Measurements from ENCODE around the gene TCTN3.
"Not testable (repeated sequence)": the region's sequence is repeated elsewhere in the genome, so short reads cannot be mapped to it uniquely, and the experiment has no call there.

The TCTN3 gene

DNA sequence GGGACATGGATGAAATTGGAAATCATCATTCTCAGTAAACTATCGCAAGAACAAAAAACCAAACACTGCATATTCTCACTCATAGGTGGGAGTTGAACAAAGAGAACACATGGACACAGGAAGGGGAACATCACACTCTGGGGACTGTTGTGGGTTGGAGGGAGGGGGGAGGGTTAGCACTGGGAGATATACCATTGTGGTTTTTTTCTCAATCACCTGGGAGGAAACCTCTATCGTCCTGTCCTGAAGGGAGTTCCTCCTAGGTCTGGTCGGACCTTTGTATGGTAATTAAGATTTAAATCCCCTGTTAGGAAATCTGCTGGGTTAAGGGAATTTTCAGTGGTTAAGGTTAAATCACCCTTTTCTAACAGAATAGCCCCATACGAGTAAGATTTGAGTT, 28.8 kb upstream of the TCTN3 start:
- H3K4me1 ChIP-seq (ENCODE audit: control insufficient read depth in 1 of 2, insufficient read depth in 2 of 2, low read length in 2 of 2); H3K9me3 ChIP-seq (ENCODE audit: control insufficient read depth in 1 of 2, low read length in 2 of 2); H3K4me3 ChIP-seq (ENCODE audit: low read depth in 1 of 2, low read length in 2 of 2); H3K27me3 ChIP-seq (ENCODE audit: control insufficient read depth in 1 of 2, insufficient read depth in 2 of 2, low read length in 2 of 2); H3K36me3 ChIP-seq (ENCODE audit: control insufficient read depth in 1 of 2, insufficient read depth in 2 of 2, low read length in 2 of 2); H3K27ac ChIP-seq (ENCODE audit: low read depth, low read length); H3K9ac ChIP-seq (ENCODE audit: low read depth in 1 of 2, low read length in 2 of 2): not testable (repeated sequence)

DNA sequence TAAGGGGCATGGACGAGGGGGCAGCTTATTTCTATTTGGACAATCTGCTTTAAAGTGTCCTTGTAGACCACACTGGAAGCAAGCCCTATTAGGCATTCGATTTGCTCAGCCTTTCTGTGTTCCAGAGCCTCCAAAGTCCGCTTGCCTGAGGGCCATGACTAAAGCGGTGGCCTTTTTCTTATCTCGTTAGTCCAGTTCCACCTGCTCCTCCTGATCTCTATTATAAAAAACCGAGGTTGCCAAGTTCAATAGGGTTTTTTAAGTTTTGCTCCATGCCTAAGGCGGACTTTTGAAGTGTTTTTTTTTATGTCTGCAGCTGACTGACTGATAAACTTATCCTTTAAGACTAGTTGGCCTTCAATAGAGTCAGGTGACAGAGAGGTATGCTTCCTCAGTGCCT, 27.0 kb upstream of the TCTN3 start:
- H3K4me3 ChIP-seq (ENCODE audit: low read depth in 1 of 2, low read length in 2 of 2); H3K36me3 ChIP-seq (ENCODE audit: control insufficient read depth in 1 of 2, insufficient read depth in 2 of 2, low read length in 2 of 2); H3K9ac ChIP-seq (ENCODE audit: low read depth in 1 of 2, low read length in 2 of 2); H3K27ac ChIP-seq (ENCODE audit: low read depth, low read length); H3K9me3 ChIP-seq (ENCODE audit: control insufficient read depth in 1 of 2, low read length in 2 of 2); H3K4me1 ChIP-seq (ENCODE audit: control insufficient read depth in 1 of 2, insufficient read depth in 2 of 2, low read length in 2 of 2); H3K27me3 ChIP-seq (ENCODE audit: control insufficient read depth in 1 of 2, insufficient read depth in 2 of 2, low read length in 2 of 2): not testable (repeated sequence)

DNA sequence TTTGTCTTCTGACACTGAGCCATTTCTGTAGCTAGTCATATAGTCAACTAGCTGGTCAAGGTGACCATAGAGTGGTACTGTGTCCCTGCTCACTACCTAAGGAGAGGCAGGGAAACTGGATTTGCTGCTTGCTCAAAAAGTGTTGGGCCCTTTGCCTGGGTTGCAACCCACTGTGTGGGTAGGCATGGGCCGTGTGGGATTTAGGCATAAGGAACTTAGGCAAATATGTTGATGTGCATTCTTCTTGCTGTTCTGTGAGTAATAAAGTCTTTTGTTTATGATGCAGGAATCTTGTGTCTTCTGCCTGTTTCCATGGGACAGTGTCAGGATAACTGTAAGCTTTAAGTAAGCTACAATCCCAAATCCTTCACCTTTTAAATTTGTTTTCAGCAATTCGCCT, 23.1 kb upstream of the TCTN3 start:
- Histone ChIP-seq H3K27me3 (ENCODE audit: control insufficient read depth in 1 of 2, insufficient read depth in 2 of 2, low read length in 2 of 2) (no peaks in the 10 kb centered on the region), H3K9ac (ENCODE audit: low read depth in 1 of 2, low read length in 2 of 2) (no peak overlapping the region), H3K36me3 (ENCODE audit: control insufficient read depth in 1 of 2, insufficient read depth in 2 of 2, low read length in 2 of 2) (no peaks in the 10 kb centered on the region), H3K9me3 (ENCODE audit: control insufficient read depth in 1 of 2, low read length in 2 of 2) (no peaks in the 10 kb centered on the region), H3K27ac (ENCODE audit: low read depth, low read length) (no peak overlapping the region), H3K4me3 (ENCODE audit: low read depth in 1 of 2, low read length in 2 of 2) (no peak overlapping the region), H3K4me1 (ENCODE audit: control insufficient read depth in 1 of 2, insufficient read depth in 2 of 2, low read length in 2 of 2) (no peaks in the 10 kb centered on the region)

DNA sequence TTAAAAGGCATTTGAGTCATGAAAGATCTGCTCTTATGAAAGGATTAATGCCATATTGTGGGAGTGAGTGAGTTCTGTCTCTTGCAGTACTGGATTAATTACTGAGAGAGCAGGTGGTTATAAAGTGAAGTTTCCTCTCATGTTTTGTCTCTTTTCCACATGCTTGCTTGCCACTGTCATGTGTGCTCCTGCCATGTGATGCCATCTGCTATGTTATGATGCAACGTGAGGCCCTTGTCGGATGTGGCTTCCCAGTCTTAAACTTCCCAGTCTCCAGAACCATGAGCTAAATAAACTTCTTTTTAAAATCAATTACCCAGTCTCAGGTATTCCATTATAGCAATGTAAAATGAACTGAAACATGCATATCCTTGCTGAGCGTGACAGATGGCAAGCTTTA, 22.7 kb upstream of the TCTN3 start:
- Histone ChIP-seq H3K4me1 (ENCODE audit: control insufficient read depth in 1 of 2, insufficient read depth in 2 of 2, low read length in 2 of 2) (no peaks in the 10 kb centered on the region), H3K9ac (ENCODE audit: low read depth in 1 of 2, low read length in 2 of 2) (no peak overlapping the region), H3K4me3 (ENCODE audit: low read depth in 1 of 2, low read length in 2 of 2) (no peak overlapping the region), H3K9me3 (ENCODE audit: control insufficient read depth in 1 of 2, low read length in 2 of 2) (no peaks in the 10 kb centered on the region), H3K36me3 (ENCODE audit: control insufficient read depth in 1 of 2, insufficient read depth in 2 of 2, low read length in 2 of 2) (no peaks in the 10 kb centered on the region), H3K27ac (ENCODE audit: low read depth, low read length) (no peak overlapping the region), H3K27me3 (ENCODE audit: control insufficient read depth in 1 of 2, insufficient read depth in 2 of 2, low read length in 2 of 2) (no peaks in the 10 kb centered on the region)

DNA sequence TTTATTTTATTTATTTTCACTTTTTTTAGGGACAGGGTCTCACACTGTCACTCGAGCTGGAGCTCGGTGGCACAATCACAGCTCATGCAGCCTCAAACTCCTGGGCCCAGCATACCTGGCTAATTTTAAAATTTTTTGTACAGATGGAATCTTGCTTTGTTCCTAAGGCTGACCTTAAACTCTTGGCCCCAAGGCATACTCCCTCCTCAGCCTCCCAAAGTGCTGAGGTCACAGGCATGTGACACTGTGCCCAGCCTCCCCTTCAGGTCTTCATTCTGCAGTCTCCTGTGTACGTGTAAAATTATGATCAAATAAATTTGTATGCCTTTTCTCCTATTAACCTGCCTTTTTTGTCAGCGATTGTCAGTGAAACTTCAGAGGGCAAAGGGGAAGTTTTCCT, 17.8 kb upstream of the TCTN3 start:
- H3K27me3 ChIP-seq (ENCODE audit: control insufficient read depth in 1 of 2, insufficient read depth in 2 of 2, low read length in 2 of 2) = no peaks in the 10 kb centered on the region
- H3K4me3 ChIP-seq (ENCODE audit: low read depth in 1 of 2, low read length in 2 of 2) = no peak overlapping the region
- H3K27ac ChIP-seq (ENCODE audit: low read depth, low read length) = no peak overlapping the region
- H3K9me3 ChIP-seq (ENCODE audit: control insufficient read depth in 1 of 2, low read length in 2 of 2) = no peaks in the 10 kb centered on the region
- H3K4me1 ChIP-seq (ENCODE audit: control insufficient read depth in 1 of 2, insufficient read depth in 2 of 2, low read length in 2 of 2) = no peaks in the 10 kb centered on the region
- H3K36me3 ChIP-seq (ENCODE audit: control insufficient read depth in 1 of 2, insufficient read depth in 2 of 2, low read length in 2 of 2) = no peaks in the 10 kb centered on the region
- H3K9ac ChIP-seq (ENCODE audit: low read depth in 1 of 2, low read length in 2 of 2) = no peak overlapping the region

DNA sequence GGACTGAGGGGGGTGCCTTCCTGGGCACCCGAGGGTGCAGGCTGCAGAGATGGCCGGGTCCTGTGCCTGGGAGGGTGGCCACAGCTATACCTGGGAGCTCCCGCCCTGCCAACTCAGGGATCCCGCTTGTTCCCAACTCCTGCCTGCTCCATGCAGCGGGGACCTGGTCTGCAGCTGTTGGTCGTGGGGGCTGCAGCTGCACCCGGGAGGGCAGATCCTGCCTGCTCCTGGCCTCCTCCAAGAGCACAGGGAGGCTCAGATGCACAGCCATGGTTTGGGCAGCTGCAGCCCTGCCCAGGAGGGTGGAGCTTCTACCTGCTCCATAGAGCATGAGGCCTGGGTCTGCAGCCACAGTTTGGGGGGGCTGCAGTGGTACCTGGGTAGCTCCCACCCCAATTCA, 13.3 kb upstream of the TCTN3 start:
- no peak overlapping the region for H3K27ac ChIP-seq (ENCODE audit: low read depth, low read length)
- H3K4me3 ChIP-seq (ENCODE audit: low read depth in 1 of 2, low read length in 2 of 2) = no peak overlapping the region
- H3K9ac ChIP-seq (ENCODE audit: low read depth in 1 of 2, low read length in 2 of 2) = no peak overlapping the region
- no peaks in the 10 kb centered on the region for H3K9me3 ChIP-seq (ENCODE audit: control insufficient read depth in 1 of 2, low read length in 2 of 2)
- H3K27me3 ChIP-seq (ENCODE audit: control insufficient read depth in 1 of 2, insufficient read depth in 2 of 2, low read length in 2 of 2) = no peaks in the 10 kb centered on the region
- H3K4me1 ChIP-seq (ENCODE audit: control insufficient read depth in 1 of 2, insufficient read depth in 2 of 2, low read length in 2 of 2) = no peaks in the 10 kb centered on the region
- no peaks in the 10 kb centered on the region for H3K36me3 ChIP-seq (ENCODE audit: control insufficient read depth in 1 of 2, insufficient read depth in 2 of 2, low read length in 2 of 2)

DNA sequence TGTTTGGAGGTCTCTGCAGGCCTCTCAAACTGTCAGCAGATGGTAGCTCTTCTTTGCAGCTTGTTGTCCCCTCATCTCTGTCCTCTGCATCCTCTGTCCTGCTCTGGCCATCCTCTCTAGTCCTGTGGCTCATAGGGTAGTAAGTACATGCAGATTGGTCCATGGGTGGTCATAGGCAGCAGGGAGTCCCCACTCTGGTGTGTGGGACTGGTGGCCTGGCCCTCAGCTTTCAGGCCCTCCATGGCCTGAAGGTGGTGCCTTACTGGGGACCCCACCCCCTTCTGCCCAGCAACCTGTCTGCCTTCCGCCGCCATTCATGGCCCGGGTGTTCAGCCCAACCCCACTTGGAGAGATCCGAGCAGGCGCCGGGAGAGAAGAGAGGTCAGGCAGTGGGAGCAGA, 12.8 kb upstream of the TCTN3 start:
- no peaks in the 10 kb centered on the region for H3K36me3 ChIP-seq (ENCODE audit: control insufficient read depth in 1 of 2, insufficient read depth in 2 of 2, low read length in 2 of 2)
- no peaks in the 10 kb centered on the region for H3K27me3 ChIP-seq (ENCODE audit: control insufficient read depth in 1 of 2, insufficient read depth in 2 of 2, low read length in 2 of 2)
- no peak overlapping the region for H3K27ac ChIP-seq (ENCODE audit: low read depth, low read length)
- H3K4me3 ChIP-seq (ENCODE audit: low read depth in 1 of 2, low read length in 2 of 2) = no peak overlapping the region
- no peak overlapping the region for H3K9ac ChIP-seq (ENCODE audit: low read depth in 1 of 2, low read length in 2 of 2)
- no peaks in the 10 kb centered on the region for H3K4me1 ChIP-seq (ENCODE audit: control insufficient read depth in 1 of 2, insufficient read depth in 2 of 2, low read length in 2 of 2)
- H3K9me3 ChIP-seq (ENCODE audit: control insufficient read depth in 1 of 2, low read length in 2 of 2) = no peaks in the 10 kb centered on the region

DNA sequence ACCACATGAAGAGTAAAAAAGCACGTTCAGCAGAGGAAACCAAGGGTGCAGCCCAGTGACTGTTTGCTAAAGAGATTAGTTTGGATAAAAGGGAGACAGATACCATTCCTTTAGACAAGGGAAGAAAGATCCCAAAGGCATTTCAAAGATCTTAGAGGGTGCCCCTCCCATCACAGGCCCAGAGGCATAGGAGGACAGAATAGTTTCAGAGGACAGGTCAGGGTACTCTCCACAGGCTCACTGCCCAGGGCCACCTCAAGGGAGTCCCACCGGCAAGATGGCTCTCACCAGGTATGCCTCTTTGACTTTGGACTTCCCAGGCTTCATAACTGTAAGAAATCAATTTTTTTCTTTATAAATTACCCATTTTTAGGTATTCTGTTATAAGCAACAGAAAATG, 4.7 kb upstream of the TCTN3 start:
- Histone ChIP-seq H3K4me1 (ENCODE audit: control insufficient read depth in 1 of 2, insufficient read depth in 2 of 2, low read length in 2 of 2) (no peaks in the 10 kb centered on the region), H3K9me3 (ENCODE audit: control insufficient read depth in 1 of 2, low read length in 2 of 2) (no peaks in the 10 kb centered on the region), H3K36me3 (ENCODE audit: control insufficient read depth in 1 of 2, insufficient read depth in 2 of 2, low read length in 2 of 2) (no peaks in the 10 kb centered on the region), H3K9ac (ENCODE audit: low read depth in 1 of 2, low read length in 2 of 2) (no peak overlapping the region), H3K27me3 (ENCODE audit: control insufficient read depth in 1 of 2, insufficient read depth in 2 of 2, low read length in 2 of 2) (no peaks in the 10 kb centered on the region), H3K27ac (ENCODE audit: low read depth, low read length) (no peak overlapping the region), H3K4me3 (ENCODE audit: low read depth in 1 of 2, low read length in 2 of 2) (no peak overlapping the region)

DNA sequence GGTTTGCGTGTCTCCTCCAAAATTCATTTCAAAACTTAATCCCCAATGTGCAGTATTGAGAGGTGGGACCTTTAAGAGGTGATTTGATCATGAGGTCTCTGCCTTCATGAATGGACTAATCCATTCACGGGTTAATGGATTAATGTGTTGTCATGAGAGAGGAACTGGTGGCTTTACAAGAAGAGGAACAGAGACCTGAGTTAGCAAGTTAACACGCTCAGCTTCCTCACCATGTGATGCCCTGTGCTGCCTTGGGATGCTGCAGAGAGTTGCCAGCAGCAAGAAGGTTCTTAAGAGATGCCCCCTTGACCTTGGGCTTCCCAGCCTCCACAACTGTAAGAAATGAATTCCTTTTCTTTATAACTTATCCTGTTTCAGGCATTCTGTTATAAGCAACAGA, 3.7 kb upstream of the TCTN3 start:
- H3K27me3 ChIP-seq (ENCODE audit: control insufficient read depth in 1 of 2, insufficient read depth in 2 of 2, low read length in 2 of 2) = no peaks in the 10 kb centered on the region

DNA sequence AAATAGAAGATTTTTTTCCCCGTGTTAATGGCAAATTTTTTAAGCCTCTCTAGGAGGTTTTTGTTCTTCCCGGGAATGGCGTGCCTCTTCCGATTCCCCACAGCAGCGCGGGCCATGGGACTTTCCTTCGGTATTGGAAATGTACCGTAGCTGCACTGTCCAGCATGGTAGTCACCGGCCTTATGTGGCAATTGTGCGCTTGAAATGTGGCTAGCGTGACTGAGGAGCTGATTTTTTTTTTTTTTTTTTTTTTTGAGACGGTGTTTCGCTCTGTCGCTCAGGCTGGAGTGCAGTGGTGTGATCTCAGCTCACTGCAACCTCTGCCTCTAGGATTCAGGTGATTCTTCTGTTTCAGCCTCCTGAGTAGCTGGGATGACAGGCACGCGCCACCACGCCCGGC, 938 bp upstream of the TCTN3 start:
- no peak overlapping the region for H3K4me3 ChIP-seq (ENCODE audit: low read depth in 1 of 2, low read length in 2 of 2)
- no peaks in the 10 kb centered on the region for H3K9me3 ChIP-seq (ENCODE audit: control insufficient read depth in 1 of 2, low read length in 2 of 2)
- peaks cover 0 to 13% of the 10 kb centered on the region in 2 donors for H3K36me3 ChIP-seq (ENCODE audit: control insufficient read depth in 1 of 2, insufficient read depth in 2 of 2, low read length in 2 of 2)
- H3K27me3 ChIP-seq (ENCODE audit: control insufficient read depth in 1 of 2, insufficient read depth in 2 of 2, low read length in 2 of 2) = no peaks in the 10 kb centered on the region
- H3K9ac ChIP-seq (ENCODE audit: low read depth in 1 of 2, low read length in 2 of 2) = no peak overlapping the region
- no peak overlapping the region for H3K27ac ChIP-seq (ENCODE audit: low read depth, low read length)
- H3K4me1 ChIP-seq (ENCODE audit: control insufficient read depth in 1 of 2, insufficient read depth in 2 of 2, low read length in 2 of 2) = peaks cover 18 to 20% of the 10 kb centered on the region in 2 donors

More for the DNA sequence above, 3.7 kb upstream of the TCTN3 start:
- Histone ChIP-seq H3K27ac (ENCODE audit: low read depth, low read length) (no peak overlapping the region), H3K4me1 (ENCODE audit: control insufficient read depth in 1 of 2, insufficient read depth in 2 of 2, low read length in 2 of 2) (peaks cover 8 to 9% of the 10 kb centered on the region in 2 donors), H3K9me3 (ENCODE audit: control insufficient read depth in 1 of 2, low read length in 2 of 2) (no peaks in the 10 kb centered on the region), H3K36me3 (ENCODE audit: control insufficient read depth in 1 of 2, insufficient read depth in 2 of 2, low read length in 2 of 2) (no peaks in the 10 kb centered on the region), H3K9ac (ENCODE audit: low read depth in 1 of 2, low read length in 2 of 2) (no peak overlapping the region), H3K4me3 (ENCODE audit: low read depth in 1 of 2, low read length in 2 of 2) (no peak overlapping the region)

DNA sequence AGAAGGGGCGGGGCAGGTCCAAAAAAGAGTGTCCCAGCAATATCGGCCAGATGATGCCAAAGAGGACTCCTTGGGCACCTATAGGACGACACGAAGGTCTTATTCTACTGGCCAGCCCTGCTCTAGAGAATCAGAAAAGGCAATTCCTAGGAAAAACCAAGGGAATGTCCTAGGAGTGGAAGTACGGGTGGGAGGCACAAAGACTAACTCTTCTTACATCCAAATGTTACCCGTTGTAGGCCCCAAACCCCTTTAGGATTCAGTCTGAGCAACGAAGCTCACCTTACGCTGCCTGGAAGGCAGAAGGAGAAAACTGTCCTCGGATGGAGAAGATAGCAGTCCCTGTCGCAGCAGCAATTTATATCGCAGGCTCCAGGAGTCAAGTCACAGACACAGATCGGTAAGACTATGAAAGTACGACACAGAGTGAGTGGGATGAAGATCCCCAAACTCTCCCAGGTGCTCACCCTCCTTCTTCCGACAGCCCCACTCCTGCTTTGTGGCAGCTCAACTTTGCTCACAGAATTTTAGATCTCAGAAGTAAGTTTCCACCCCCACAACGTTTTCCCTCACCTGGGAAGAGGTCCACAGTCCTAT, 558 bp downstream of the TCTN3 start:
- H3K9ac ChIP-seq (ENCODE audit: low read depth in 1 of 2, low read length in 2 of 2) = peak overlapping the region; percentile 92 to 96
- H3K27me3 ChIP-seq (ENCODE audit: control insufficient read depth in 1 of 2, insufficient read depth in 2 of 2, low read length in 2 of 2) = no peaks in the 10 kb centered on the region
- peaks cover 0 to 19% of the 10 kb centered on the region in 2 donors for H3K36me3 ChIP-seq (ENCODE audit: control insufficient read depth in 1 of 2, insufficient read depth in 2 of 2, low read length in 2 of 2)
- peak overlapping the region; percentile 97 to 99 for H3K4me3 ChIP-seq (ENCODE audit: low read depth in 1 of 2, low read length in 2 of 2)
- peak overlapping the region; percentile 76 for H3K27ac ChIP-seq (ENCODE audit: low read depth, low read length)
- peaks cover 18 to 20% of the 10 kb centered on the region in 2 donors for H3K4me1 ChIP-seq (ENCODE audit: control insufficient read depth in 1 of 2, insufficient read depth in 2 of 2, low read length in 2 of 2)
- no peaks in the 10 kb centered on the region for H3K9me3 ChIP-seq (ENCODE audit: control insufficient read depth in 1 of 2, low read length in 2 of 2)

Measured in duodenal mucosa (tissue), 2 donors.